PC-3 (cell line): ENCODE results near the gene NOSTRIN. TPM values are rescaled to one million over a fixed set of nuclear protein-coding genes. Genes with fewer than 3 reads are reported as not detected.
A peak's percentile ranks its signal among the peaks of the same experiment; 100 is the strongest.

Experiments
- ATAC-seq: fragments of 200-7000 bp; cut with Tn5 transposase; 2 replicates; pipeline ENCODE4 v1.9.1; 2020; ENCODE audit warnings: mild to moderate bottlenecking, moderate library complexity
- BruUV-seq: library from RNA; stranded (reverse); fragments of 400-500 nt; replicated peaks from 2 replicates; lab custom pipeline; 2021; lab: Mats Ljungman, UMichigan
- CTCF ChIA-PET: fragments of 300-600 bp; sonication (Branson Sonifier 250); formaldehyde crosslinking; loops from one replicate; lab custom pipeline; 2022; ENCODE audit warnings: antibody characterized with exemption; lab: Charles Lee
- POLR2A ChIA-PET: fragments of 300-600 bp; sonication (Branson Sonifier 250); formaldehyde crosslinking; loops from one replicate; lab custom pipeline; 2022; ENCODE audit warnings: antibody characterized with exemption; ENCODE audit not compliant: unreplicated experiment; lab: Charles Lee
- DNase-seq: peaks from one replicate; pipeline ENCODE4 v3.0.0-alpha.2; 2015
- H2AFZ ChIP-seq: fragments of 300-600 bp; sonication (generic); 2 replicates; pipeline ENCODE4 v1.6.0; 2016; ENCODE audit warnings: antibody characterized with exemption, low read length
- H3F3A ChIP-seq: fragments of 300-600 bp; sonication (generic); one replicate; pipeline ENCODE4 v1.6.0; 2017; ENCODE audit warnings: antibody characterized with exemption, low read length, control low read depth, mild to moderate bottlenecking; ENCODE audit not compliant: unreplicated experiment
- H3K27ac ChIP-seq: fragments of 300-600 bp; sonication (generic); 2 replicates; pipeline ENCODE4 v1.5.1; 2016; ENCODE audit warnings: mild to moderate bottlenecking, low read length
- H3K27me3 ChIP-seq: fragments of 300-600 bp; sonication (generic); 2 replicates; pipeline ENCODE4 v1.6.1; 2016; ENCODE audit warnings: low read length, mixed read lengths
- H3K36me3 ChIP-seq: fragments of 300-600 bp; sonication (generic); 2 replicates; pipeline ENCODE4 v1.6.1; 2016; ENCODE audit warnings: low read depth, mixed run types, low read length, mixed read lengths
- H3K4me1 ChIP-seq: fragments of 300-600 bp; sonication (generic); 2 replicates; pipeline ENCODE4 v1.5.1; 2016; ENCODE audit warnings: low read length; ENCODE audit not compliant: insufficient read depth
- H3K4me2 ChIP-seq: fragments of 300-600 bp; sonication (generic); 2 replicates; pipeline ENCODE4 v1.6.0; 2016; ENCODE audit warnings: low read length
- H3K4me3 ChIP-seq: fragments of 300-600 bp; sonication (generic); 2 replicates; pipeline ENCODE4 v1.5.1; 2016; ENCODE audit warnings: mild to moderate bottlenecking, low read length, mixed read lengths
- H3K79me2 ChIP-seq: fragments of 300-600 bp; sonication (generic); 2 replicates; pipeline ENCODE4 v1.6.1; 2017; ENCODE audit warnings: low read length, mixed read lengths
- H3K9ac ChIP-seq: fragments of 300-600 bp; sonication (generic); 2 replicates; pipeline ENCODE4 v1.6.0; 2016; ENCODE audit warnings: mild to moderate bottlenecking, low read length
- H3K9me2 ChIP-seq: fragments of 300-600 bp; sonication (generic); replicated peaks from 2 replicates; pipeline ENCODE4 v1.6.1; 2016; ENCODE audit warnings: mixed run types, low read length, mixed read lengths
- H3K9me3 ChIP-seq: fragments of 300-600 bp; sonication (generic); 2 replicates; pipeline ENCODE4 v1.6.1; 2016; ENCODE audit warnings: low read length, mixed read lengths
- H4K20me1 ChIP-seq: fragments of 300-600 bp; sonication (generic); 2 replicates; pipeline ENCODE4 v1.6.1; 2016; ENCODE audit warnings: low read length, mixed read lengths
- EZH2 ChIP-seq: fragments of 300-600 bp; sonication (generic); IDR thresholded peaks from one replicate; pipeline ENCODE4 v1.6.1; 2017; ENCODE audit warnings: antibody characterized with exemption, mild to moderate bottlenecking, low read length; ENCODE audit not compliant: unreplicated experiment
- EZH2phosphoT487 ChIP-seq: fragments of 300-600 bp; sonication (generic); IDR thresholded peaks from 2 replicates; pipeline ENCODE4 v1.6.1; 2018; ENCODE audit warnings: mild to moderate bottlenecking, antibody characterized with exemption, low read length, borderline replicate concordance
- intact Hi-C: fragments of 100-400 bp; cut with micrococcal nuclease; formaldehyde crosslinking; loops from 2 replicates; pipeline ENCODE4 v1.9.0; 2023
- total RNA-seq: library from RNA; depleted of rRNA; stranded (reverse); fragments of >200 nt; gene quantifications from 2 replicates; pipeline ENCODE4 v1.2.3, GENCODE V29; 2014
- TF ChIP-seq, protein P1 (sequence below): fragments of 300-600 bp; sonication (generic); conservative IDR thresholded peaks from 2 replicates; pipeline ENCODE4 v1.5.1; 2017; ENCODE audit warnings: antibody characterized with exemption, low read depth, mild to moderate bottlenecking, low read length

NOSTRIN gene
- total RNA-seq, 1 experiment from 2014 or later: 1.1 TPM

DNA sequence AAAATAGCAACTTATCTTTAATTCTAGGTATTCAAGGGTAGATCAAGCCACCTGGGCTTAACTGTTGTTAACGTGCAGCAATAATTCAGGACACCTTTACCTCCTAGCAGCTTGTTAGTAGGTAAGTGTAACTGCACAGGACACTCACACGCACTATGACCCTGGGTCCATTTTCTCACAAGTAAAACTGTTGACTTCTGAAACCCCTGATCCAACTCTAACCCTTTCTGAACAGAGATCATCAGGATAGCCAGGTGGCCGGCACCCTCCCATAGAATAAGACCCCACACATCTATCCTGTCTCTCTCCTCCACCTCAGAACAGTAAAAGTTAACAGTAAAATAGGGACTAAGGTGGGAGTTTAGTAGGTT lies 87.2 kb downstream of the NOSTRIN start:
- DNase-seq (no peak), ATAC-seq (peak; percentile 8)
- Histone ChIP-seq H4K20me1 (peaks cover 3% of the 10 kb centered on the region; the same call in 1 of the 2 replicates), H3K4me2 (peak overlapping the region; percentile 91), H3K9ac (peak overlapping the region; percentile 80), H3K36me3 (peaks cover 9% of the 10 kb centered on the region; the same call in 1 of the 2 replicates), H3K4me1 (peaks cover 19% of the 10 kb centered on the region), H2AFZ (peak overlapping the region; percentile 96), H3K9me2 (no peaks in the 10 kb centered on the region), H3F3A (no peaks in the 10 kb centered on the region), H3K27me3 (no peaks in the 10 kb centered on the region), H3K4me3 (peak overlapping the region; percentile 94), H3K27ac (no peak overlapping the region), H3K9me3 (no peaks in the 10 kb centered on the region), H3K79me2 (peaks cover 16% of the 10 kb centered on the region)
- no TSS peak for BruUV-seq
- POLR2A ChIA-PET: no interaction called here
- intact Hi-C loops: no loop called here
- CTCF ChIA-PET: no interaction called here
- TF ChIP-seq EZH2: no peak
- TF ChIP-seq, protein P1, sequence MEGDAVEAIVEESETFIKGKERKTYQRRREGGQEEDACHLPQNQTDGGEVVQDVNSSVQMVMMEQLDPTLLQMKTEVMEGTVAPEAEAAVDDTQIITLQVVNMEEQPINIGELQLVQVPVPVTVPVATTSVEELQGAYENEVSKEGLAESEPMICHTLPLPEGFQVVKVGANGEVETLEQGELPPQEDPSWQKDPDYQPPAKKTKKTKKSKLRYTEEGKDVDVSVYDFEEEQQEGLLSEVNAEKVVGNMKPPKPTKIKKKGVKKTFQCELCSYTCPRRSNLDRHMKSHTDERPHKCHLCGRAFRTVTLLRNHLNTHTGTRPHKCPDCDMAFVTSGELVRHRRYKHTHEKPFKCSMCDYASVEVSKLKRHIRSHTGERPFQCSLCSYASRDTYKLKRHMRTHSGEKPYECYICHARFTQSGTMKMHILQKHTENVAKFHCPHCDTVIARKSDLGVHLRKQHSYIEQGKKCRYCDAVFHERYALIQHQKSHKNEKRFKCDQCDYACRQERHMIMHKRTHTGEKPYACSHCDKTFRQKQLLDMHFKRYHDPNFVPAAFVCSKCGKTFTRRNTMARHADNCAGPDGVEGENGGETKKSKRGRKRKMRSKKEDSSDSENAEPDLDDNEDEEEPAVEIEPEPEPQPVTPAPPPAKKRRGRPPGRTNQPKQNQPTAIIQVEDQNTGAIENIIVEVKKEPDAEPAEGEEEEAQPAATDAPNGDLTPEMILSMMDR: no peak
- no peak for TF ChIP-seq EZH2phosphoT487

DNA sequence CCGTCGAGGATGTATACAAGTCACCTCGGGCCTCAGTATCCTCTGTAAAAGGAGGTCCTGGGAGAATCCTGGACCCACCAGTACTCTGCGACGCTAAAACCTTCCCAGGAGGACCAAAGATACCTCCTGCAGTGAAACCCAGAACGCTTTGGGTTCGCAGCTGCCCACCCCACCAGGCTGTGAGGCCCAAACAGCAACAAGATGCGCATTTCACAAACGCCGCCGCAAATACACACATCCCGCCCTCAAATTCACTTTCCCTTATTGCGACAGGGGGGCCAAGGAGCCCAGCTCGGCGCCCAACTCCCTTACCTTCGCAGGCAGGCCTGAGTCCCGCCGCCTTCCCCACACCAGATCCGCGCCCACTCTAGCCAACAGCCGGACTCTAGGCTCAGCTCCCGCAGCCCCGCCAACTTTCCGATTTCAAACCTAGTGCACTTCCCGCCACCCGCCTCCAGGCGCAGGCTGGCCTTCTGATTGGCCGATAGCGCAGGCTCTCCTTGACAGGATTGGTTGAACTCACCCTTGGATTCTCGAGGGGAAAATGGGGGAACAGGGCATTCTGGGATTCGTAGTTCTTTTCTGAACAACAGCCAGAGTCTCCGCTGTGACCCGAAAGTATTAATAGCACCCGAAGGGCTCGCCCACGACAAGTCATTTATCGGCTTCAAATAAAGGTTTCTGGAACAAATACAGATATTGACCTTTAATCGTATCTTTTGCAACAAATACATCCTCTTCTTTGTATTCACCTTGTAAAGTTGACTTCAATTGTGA lies 87.8 kb downstream of the NOSTRIN start, which contains the start of gene SPC25:
Gene SPC25 (minus strand): TSS at position 425 of the 777 bp plus-strand sequence. CDS start 911 bp downstream, outside the sequence.
- no peak within 1 kb of the TSS for H3K27ac ChIP-seq
- H3K9ac ChIP-seq: peak within 1 kb of the TSS; percentile 80
- POLR2A ChIA-PET: no interaction called here
- H3K9me2 ChIP-seq: no peaks in the 10 kb centered on the region
- ATAC-seq (peak; percentile 99), DNase-seq (peak; percentile 95)
- intact Hi-C loops: no loop called here
- peaks cover 12% of the 10 kb centered on the region for H3K79me2 ChIP-seq
- peaks cover 14% of the 10 kb centered on the region for H3K4me1 ChIP-seq
- H4K20me1 ChIP-seq: no peaks in the 10 kb centered on the region
- H2AFZ ChIP-seq: peak within 1 kb of the TSS; percentile 96
- H3K9me3 ChIP-seq: no peaks in the 10 kb centered on the region
- H3K27me3 ChIP-seq: 0 out of 2 replicates have a peak, but pooled peaks cover 5% of the 10 kb centered on the region
- no TSS peak for BruUV-seq
- H3K36me3 ChIP-seq: peaks cover 6% of the 10 kb centered on the region; the same call in 1 of the 2 replicates
- H3K4me2 ChIP-seq: peak within 1 kb of the TSS; percentile 91
- no peaks in the 10 kb centered on the region for H3F3A ChIP-seq
- TF ChIP-seq, protein P1: no peak
- TF ChIP-seq EZH2: no peak
- TF ChIP-seq EZH2phosphoT487: no peak
- H3K4me3 ChIP-seq: peak within 1 kb of the TSS; percentile 94
- CTCF ChIA-PET: no interaction called here

DNA sequence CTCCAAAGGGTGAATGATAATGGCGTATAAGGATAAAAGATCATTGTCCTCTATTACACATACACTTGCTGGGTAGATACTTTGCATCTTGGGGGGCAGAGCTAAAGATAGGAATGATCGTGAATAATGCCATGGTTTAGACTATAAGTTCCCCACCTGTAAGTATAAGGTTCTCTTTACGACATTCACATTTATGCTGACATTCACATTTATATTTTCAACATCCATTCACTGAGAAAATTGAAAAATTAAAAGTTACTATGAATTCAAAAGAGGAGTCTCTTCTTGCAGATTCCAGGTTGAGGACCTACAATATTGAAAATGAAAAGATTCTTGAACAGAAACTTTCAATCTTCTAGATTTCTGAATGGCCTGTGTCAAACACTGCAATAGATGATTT lies 89.9 kb downstream of the NOSTRIN start:
- peaks cover 8% of the 10 kb centered on the region for H3K4me1 ChIP-seq
- TF ChIP-seq, protein P1: no peak
- no peak for TF ChIP-seq EZH2phosphoT487
- no peak for TF ChIP-seq EZH2
- peaks cover 12% of the 10 kb centered on the region for H3K79me2 ChIP-seq
- ATAC-seq (no peak), DNase-seq (no peak)
- intact Hi-C loops: no loop called here
- no TSS peak for BruUV-seq
- H3K4me2 ChIP-seq: no peak overlapping the region
- ChIA-PET CTCF (no interaction called here), POLR2A (no interaction called here)
- no peak overlapping the region for H3K27ac ChIP-seq
- H2AFZ ChIP-seq: no peak overlapping the region
- no peaks in the 10 kb centered on the region for H4K20me1 ChIP-seq
- H3K9me2 ChIP-seq: no peaks in the 10 kb centered on the region
- H3K27me3 ChIP-seq: 0 out of 2 replicates have a peak, but pooled peaks cover 6% of the 10 kb centered on the region
- no peaks in the 10 kb centered on the region for H3F3A ChIP-seq
- no peak overlapping the region for H3K9ac ChIP-seq
- peaks cover 3% of the 10 kb centered on the region; the same call in 1 of the 2 replicates for H3K36me3 ChIP-seq
- no peaks in the 10 kb centered on the region for H3K9me3 ChIP-seq
- H3K4me3 ChIP-seq: no peak overlapping the region
